Left ventricle myocardium superior (tissue), 1 donor: Measurements from ENCODE around the gene RUBCN. TPM values are rescaled to one million over a fixed set of nuclear protein-coding genes. Genes with fewer than 3 reads are reported as not detected.
"Not testable (repeated sequence)": the region's sequence is repeated elsewhere in the genome, so short reads cannot be mapped to it uniquely, and the experiment has no call there.

Source experiments
- ATAC-seq: fragments of 200-7000 bp; cut with Tn5 transposase; one replicate; pipeline ENCODE4 v1.9.1; 2020; ENCODE audit warnings: mild to moderate bottlenecking, moderate library complexity
- DNase-seq: peaks from one replicate; pipeline ENCODE4 v3.0.0-alpha.2; 2020
- intact Hi-C: fragments of 100-400 bp; cut with micrococcal nuclease; formaldehyde crosslinking; loops from one replicate; pipeline ENCODE4 v1.11.0; 2022
- total RNA-seq: library from RNA; stranded (reverse); fragmentation: NEBNext Ultra II Directional; extraction: Animal tissue kit (Norgen Biotek cat#: 25700); gene quantifications from one replicate; pipeline ENCODE4 v1.2.1, GENCODE V29; 2021
- donor health status: DM: no; HTN: yes; CAD: no; lungs with severe emphysema.

The RUBCN gene
- total RNA-seq, 1 donor from 2014 or later = 17.8 TPM

DNA sequence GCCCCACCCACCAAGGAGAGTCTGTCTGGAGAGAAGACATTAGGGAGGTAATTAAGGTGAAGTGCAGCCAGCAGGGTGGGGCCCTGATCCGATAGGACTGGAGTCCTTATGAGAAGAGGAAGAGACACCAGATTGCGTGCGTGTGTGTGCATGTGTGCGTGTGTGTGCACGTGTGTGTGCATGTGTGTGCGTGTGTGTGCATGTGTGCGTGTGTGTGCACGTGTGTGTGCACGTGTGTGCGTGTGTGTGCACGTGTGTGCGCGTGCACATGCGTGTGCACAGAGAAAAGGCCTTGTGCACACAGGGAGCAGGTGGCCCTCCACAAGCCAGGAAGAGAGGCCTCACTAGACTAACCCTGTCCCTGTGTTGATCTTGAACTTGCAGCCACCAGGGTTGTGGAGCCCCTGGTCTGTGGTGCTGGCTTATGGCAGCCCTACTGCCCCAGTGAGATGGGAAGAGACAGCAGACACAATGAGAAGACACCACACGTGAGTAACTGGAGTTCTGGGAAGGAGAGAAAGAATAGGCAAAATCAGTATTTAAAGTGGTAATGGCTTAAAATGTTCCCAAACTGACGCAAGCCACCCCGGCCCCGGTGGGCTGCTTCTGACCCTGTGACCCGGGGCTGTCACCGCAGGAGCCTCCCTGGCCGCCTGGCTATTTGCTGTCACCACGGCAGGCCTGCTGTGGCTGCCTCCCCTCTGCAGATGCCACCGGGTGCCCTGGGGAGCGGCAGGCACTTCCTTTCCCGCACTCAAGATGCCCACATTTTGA, 73.2 kb downstream of the RUBCN start:
- intact Hi-C loops, DNase-seq, ATAC-seq: not testable (repeated sequence)

DNA sequence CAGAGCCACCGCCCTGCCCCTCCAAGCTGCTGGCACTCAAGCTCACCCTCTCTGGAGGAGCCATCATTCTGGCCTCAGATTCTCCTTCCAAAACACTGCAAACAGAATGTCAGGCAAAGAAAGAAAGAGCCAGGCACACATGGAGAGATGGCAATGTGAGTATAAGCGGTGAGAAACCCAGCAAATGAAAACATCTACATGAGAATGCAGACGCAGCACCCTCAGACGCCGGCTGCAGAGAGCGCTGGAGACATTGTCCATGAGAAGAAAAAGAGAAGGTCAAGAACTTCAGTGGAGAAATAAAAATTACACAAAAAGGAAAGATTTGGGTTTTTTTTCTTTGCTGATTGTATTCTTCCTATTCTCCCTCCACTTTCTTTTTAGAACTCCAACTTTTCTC, 74.4 kb downstream of the RUBCN start:
- ATAC-seq, DNase-seq, intact Hi-C loops: not testable (repeated sequence)

DNA sequence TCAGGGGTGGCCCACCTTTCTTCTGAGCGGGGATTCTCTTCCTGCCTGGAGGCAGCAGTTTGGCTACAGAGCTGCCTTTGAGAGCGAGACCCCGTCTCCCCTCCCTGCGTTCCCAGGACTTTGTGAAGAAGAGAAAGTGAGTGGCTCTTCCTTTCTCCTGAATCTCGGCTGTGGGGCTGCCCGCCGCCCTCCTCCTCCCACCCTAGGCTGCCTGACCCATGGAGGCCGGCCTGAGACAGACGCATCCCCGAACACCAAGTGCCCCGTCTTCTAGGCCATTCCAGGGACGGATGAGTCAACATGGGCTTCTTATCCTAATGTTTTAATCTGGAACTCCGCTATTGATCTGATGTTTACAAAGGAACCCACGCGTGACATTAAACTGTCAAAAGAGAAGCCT, 74.8 kb downstream of the RUBCN start:
- intact Hi-C loops, ATAC-seq, DNase-seq: not testable (repeated sequence)

DNA sequence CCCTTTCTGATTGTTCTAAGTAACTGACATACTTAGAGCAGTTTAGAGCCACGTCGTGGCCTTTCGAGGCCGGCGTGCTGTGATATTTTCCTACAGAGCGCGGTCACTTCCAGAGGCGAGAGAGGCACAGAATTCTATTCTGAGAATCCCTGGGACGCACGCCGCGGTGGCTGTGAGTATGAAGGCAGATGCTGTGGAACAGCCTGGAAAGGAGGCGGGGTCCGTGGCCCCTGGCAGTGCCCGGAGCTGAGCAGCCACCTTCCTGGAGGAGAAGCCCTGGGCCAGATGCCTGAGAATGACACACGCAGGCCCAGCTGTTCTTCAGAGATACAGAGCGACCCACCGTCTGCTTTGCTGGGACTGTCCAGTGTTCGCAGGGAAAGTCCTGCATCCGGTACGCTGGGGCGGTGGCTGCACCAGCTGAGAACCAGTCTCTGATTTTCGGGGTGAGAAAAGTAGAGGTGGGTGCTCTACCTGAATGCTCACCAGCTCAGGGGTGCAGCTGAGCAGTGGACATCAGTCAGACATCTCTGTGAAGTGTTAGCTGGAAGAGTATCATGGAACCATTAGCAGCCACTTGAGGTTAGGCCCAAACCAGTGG, 75.4 kb downstream of the RUBCN start:
- ATAC-seq, intact Hi-C loops, DNase-seq: not testable (repeated sequence)

DNA sequence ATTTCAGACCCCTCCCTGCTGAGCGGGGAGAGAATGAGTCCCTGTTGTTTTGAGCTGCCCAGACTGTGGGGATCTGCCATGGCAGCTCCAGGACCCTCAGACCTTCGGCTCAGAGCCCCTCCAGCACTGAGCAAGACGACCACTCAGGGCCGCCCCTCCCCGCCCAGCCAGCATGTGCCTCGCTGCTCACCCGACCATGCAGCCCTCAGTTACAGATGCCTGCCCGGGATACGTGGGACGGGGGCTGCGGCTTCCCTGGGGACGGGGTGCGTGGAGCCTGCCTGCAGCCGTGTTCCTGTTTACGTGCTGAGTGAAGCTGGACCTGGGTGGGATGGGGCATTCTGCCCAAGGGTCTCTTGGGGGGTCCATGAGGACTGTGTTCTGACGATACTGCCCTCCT, 77.0 kb downstream of the RUBCN start:
- intact Hi-C loops, DNase-seq, ATAC-seq: not testable (repeated sequence)

DNA sequence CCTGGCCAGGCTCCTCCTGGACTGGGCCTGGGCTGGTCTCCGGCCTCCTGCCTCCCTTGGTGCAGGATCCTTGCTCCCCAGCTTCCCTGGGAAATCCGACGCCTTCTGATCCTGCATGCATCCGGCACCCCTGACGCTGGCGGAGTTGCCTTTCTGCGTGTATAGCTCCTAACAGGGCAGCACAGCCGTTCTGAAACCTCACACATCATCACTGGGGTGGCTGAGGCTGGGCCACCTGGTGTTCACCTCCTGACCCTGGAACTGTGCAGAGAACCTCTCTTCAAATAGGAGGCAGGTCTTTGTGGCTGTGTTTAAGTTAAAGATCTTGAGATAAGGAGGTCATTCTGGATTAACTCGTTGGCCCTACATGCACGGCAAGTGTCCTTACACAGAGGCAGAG, 77.6 kb downstream of the RUBCN start:
- ATAC-seq, DNase-seq, intact Hi-C loops: not testable (repeated sequence)

DNA sequence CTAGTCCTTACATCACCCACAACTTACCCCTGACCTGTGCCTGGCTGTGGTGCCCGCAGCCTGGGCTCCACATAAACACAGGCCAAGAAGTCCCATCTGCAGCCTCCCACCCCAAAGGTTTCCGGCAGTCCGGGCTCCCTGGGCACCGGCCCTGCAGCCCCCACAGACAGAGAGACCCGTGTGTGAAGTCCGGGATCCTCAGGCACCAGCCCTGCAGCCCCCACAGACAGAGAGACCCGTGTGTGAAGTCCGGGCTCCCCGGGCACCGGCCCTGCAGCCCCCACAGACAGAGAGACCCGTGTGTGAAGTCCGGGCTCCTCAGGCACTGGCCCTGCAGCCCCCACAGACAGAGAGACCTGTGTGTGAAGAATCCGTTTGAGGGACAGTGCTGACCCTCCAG, 78.0 kb downstream of the RUBCN start:
- DNase-seq, intact Hi-C loops, ATAC-seq: not testable (repeated sequence)

DNA sequence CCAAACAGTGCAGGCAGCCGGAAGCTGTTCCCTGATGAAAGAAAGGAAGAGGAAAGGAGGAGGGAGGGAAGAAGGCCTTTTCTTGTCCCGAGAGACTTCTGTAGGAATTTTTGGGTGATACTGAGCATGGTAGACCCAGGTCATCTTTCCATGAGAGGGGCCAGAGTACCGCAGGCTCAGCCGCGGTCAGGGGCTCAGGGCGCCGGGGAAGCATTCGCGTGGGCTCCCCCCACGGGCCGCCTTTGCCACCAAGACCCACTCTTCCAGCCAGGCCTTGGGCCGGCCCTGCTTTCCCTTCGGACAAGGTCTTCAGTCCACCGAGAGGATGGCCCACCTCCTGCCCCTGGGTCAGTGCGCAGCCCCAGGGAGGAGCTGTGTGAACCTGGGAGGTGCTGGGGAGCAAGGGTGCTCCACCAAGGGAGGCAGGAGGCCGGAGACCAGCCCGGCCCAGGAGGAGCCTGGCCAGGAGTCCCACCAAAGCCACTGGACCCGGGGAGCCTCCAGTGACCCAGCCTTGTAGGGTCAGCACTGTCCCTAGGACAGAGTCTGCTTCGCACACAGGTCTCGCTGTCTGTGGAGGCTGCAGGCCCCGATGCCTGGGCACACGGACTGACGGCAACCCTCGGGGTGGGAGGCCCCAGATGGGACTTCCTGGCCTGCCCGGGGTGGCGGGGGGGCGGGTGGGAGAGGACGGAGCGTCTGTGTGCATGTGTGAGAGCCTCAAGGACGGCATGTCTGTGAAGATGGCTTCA, 79.0 kb downstream of the RUBCN start:
- intact Hi-C loops, DNase-seq, ATAC-seq: not testable (repeated sequence)

DNA sequence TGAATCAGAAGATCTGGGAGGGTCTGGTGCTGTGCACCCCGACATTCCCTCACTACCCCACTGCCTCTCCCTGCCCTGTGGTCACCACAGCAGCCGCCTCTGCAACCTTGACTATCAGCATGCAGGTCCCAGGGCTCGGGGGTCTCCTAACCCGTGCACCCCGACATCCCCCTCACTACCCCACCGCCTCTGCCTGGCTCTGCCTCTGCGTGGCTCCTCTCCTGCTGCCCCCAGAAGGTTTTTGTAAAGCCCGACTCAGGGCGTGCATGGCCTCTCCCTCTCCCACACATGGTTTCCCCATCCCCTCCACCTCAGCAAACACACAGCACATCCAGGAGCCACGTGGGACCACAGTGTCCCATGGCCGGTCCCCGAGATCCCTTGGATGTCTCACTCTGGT, 79.7 kb downstream of the RUBCN start:
- ATAC-seq, intact Hi-C loops, DNase-seq: not testable (repeated sequence)

DNA sequence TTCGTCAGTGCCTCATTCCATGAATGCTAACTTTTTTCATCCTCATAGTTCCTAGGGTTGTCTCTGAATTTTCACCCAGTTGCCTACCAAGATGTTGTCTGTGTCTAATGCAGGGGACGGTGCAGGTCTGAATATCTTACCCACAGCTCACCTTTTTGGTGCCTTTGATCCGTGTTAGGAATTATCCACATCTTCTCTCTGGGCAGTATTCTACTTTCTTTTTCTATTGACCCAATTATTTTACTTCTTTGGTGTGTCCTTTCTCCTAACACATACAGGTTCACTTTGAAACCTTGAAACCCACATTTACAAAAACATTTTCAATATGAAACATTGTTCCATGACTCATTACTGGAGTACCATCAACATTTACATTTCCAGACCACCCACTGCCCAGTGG, 80.6 kb downstream of the RUBCN start:
- intact Hi-C loops, DNase-seq, ATAC-seq: not testable (repeated sequence)

DNA sequence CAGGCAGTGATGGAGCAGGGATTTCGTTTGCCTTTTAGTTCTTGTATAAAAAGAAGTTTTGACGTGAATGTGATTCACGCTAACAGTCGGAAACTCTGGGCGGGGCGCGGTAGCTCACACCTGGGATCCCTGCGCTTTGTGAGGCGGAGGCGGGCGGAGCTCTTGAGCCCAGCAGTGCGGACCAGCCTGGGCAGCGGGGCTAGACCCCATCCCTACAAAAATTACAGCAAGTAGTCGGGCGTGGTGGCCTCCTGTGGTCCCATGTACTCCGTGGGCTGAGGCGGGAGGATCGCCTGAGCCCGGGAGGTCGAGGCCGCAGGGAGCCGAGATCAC, 81.7 kb downstream of the RUBCN start:
- DNase-seq, intact Hi-C loops: not testable (repeated sequence)
- ATAC-seq = peak; percentile 47

DNA sequence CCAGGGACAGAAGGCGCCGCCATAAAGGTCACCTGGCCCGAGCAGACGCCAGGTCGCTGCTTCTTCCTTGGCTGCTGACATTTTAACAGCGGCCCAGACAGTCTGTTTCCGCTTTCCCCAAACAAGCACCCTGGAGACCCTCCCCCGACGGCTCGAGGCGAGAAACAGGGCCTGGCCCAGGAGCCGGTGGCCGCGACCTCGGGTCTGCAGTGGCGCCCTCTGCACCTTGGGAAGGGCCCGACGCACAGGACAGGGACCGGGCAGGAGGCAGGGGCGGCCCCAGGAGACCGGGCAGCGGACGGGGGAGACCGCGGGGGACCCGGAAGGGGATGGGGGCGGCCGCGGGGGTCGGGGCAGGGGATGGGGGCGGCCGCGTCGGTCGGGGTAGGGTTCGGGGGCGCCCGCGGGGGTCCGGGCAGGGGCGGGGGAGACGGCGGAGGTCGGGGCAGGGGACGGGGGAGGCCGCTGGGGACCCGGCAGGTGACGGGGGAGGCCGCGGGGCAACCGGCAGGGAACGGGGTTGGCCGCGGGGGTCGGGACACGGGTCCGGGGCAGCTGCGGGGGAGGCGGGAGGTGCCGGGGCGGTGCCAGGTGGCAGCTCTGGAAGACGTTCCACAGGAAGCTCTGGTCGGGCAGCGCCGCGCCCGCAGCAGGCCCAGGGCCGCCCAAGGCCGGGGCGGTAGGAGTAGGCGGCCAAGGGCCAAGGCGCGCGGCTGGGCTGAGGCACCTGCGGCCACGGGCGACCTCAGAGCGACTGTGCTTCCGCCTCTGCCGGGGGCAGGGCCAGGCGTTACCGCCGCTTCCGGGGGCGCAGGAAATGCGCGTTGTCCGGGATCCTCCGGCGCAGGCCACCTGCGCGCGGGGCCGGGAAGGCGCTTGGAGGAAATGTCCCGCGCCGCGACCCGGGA, 82.4 kb downstream of the RUBCN start:
- intact Hi-C loops = not testable (repeated sequence)
- peak; percentile 99 for ATAC-seq
- peak; percentile 53 for DNase-seq

DNA sequence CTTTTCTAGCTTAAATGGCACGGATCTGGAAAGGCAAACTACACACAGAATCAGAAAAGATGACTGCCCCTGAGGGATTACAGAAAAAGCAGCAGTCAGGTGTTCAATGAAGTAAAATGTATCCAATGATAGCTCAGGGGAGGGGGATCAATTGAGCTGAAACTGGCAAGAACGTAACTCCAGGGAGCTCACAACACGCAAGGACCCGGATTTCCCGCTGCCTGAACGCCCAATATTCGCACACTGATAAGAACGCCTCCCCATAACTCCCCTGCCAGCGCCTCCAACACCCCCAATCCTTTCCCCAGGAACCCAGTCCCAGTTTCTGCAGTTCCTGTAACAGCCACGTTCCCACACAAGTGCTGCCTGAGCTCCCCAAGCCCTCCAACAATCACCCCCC, 83.8 kb downstream of the RUBCN start:
- DNase-seq, intact Hi-C loops, ATAC-seq: not testable (repeated sequence)

DNA sequence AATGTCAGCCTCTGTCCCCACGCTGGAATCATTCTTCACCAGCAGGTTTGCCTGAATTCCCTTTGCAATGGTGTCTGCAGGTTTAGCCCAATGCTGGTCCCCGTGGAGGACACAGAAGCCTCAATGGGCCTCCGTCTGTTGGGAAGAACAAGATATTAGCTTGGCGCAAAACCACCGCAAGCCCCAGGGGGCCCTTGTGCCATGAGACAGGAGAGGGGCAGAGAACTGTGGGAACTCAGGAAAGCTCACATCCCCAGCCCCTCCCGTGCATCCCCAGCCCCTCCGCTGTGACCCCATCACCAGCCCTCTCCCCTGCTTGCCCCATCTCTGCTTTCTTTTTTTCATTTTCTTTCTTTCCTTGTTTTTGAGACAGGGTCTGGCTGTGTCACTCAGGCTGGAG, 89.1 kb downstream of the RUBCN start:
- ATAC-seq, intact Hi-C loops, DNase-seq: not testable (repeated sequence)

DNA sequence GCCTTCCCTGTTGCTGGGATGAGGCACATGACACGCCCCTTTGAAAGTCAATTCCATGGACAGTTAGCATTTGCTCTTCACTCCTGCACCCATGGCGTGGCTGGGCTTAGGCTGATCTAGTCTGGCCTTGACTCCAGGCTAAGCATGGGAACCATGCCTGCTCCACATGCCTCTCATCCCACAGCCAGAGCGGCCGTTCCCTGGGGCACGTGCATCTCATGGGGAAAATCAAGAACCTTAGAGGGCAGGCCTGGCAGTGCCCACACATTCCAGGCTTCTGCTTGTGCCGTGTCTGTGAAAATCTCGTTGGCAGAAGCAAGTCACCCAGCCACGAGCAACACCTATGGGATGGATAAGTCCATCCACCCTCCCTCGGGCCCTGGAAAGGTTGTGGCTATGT, 89.5 kb downstream of the RUBCN start:
- DNase-seq, ATAC-seq, intact Hi-C loops: not testable (repeated sequence)

DNA sequence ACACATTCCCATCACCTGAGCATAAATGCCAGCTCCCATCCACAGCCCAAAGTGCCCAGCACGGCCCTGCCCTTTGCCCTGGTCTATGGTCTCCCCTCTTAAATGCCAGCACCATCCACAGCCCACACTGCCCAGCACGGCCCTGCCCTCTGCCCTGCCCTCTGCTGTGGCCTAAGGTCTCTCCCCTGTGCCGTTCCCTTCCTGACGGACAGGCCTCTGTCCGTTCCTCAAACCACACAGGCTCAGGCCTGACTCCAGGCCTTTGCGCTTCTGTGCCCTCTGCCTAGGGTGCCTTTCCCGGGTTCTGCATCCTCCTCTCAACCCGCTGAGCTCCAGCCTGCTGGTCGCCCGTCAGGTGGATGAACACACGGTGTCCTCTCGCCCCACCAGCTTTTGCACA, 90.4 kb downstream of the RUBCN start:
- ATAC-seq, intact Hi-C loops, DNase-seq: not testable (repeated sequence)

DNA sequence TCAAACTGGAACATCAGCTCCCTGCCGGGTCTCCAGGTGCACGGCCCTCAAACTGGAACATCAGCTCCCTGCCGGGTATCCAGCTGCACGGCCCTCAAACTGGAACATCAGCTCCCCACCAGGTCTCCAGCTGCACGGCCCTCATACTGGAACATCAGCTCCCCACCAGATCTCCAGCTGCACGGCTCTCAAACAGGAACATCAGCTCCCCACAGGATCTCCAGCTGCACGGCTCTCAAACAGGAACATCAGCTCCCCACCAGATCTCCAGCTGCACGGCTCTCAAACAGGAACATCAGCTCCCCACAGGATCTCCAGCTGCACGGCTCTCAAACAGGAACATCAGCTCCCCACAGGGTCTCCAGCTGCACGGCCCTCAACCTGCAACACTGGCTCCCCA, 99.1 kb downstream of the RUBCN start:
- DNase-seq, ATAC-seq, intact Hi-C loops: not testable (repeated sequence)

DNA sequence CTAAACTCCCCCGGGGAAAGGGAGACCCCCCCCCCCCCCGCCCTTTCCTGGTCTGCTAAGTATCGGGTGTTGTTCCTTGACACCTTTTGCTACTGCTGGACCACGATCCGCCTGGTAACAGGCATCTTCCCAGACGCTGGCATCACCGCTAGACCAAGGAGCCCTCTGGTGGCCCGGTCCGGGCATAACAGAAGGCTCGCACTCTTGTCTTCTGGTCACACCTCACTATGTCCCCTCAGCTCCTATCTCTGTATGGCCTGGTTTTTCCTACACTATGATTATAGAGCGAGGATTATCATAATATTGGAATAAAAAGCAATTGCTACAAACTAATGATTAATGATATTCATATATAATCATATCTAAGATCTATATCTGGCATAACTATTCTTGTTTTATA, 104.7 kb downstream of the RUBCN start:
- intact Hi-C loops, DNase-seq, ATAC-seq: not testable (repeated sequence)

DNA sequence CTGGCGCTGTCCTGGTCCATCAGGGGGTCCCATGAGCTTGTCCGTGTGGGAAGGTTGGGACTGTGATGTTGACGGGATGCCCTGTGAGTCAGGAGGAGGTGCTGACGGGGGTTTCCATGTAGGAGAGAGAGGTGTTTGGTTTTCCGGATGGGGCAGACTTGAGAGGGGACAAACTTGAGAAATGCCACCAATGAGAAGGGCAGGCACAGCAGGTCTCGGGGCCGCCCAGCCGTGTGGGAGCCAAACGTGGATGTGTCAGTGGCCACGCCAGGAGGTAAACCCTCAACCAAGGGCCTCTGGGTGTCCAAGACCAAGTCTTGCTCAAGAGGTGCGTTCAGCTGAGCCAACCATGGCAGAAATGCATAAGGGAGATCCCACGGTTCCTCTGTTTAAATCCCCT, 105.9 kb downstream of the RUBCN start:
- DNase-seq, ATAC-seq, intact Hi-C loops: not testable (repeated sequence)
